Body of pancreas (tissue), 4 donors: ENCODE results near the gene ZNF219. TPM values are rescaled to one million over a fixed set of nuclear protein-coding genes. Genes with fewer than 3 reads are reported as not detected.

Experiments
- ATAC-seq: fragments of 150-250 bp; one replicate; pipeline ENCODE4 v1.9.1; 2016
- DNase-seq, 4 donors: peaks; one replicate each; pipeline ENCODE4 v3.0.0-alpha.2; 2019
- H3K27ac ChIP-seq, 4 donors: fragments of 200-600 bp; sonication (generic); 1 replicate in 3 of 4; 2 replicates in 1 of 4; pipeline versions ENCODE4 v1.5.1 to v1.6.1; 2016 to 2019; ENCODE audit warnings: mild to moderate bottlenecking in 1 of 4, mixed read lengths in 1 of 4, moderate library complexity in 1 of 4
- H3K27me3 ChIP-seq, 2 donors: fragments of 200-600 bp; sonication (generic); one replicate each; pipeline ENCODE4 v1.6.0; 2016; ENCODE audit warnings: mild to moderate bottlenecking in 1 of 2
- H3K36me3 ChIP-seq, 2 donors: fragments of 200-600 bp; sonication (generic); replicated peaks in 1 of 2; 2 replicates each; pipeline ENCODE4 v1.5.1; 2016; ENCODE audit warnings: low read depth in 2 of 2; ENCODE audit not compliant: insufficient read depth in 1 of 2
- H3K4me1 ChIP-seq: fragments of 200-600 bp; sonication (generic); one replicate; pipeline ENCODE4 v1.6.0; 2016
- H3K4me3 ChIP-seq, 2 donors: fragments of 200-600 bp; sonication (generic); 1 replicate in 1 of 2; 2 replicates in 1 of 2; pipeline ENCODE4 v1.5.1; 2016 to 2019
- H3K9me3 ChIP-seq, 3 donors: fragments of 200-600 bp; sonication (generic); 1 replicate in 2 of 3; 2 replicates in 1 of 3; pipeline ENCODE4 v1.5.1; 2016
- POLR2A ChIP-seq, 3 donors: fragments of 450-650 bp; IDR thresholded peaks; one replicate each; pipeline ENCODE4 v1.6.1; 2016; ENCODE audit warnings: antibody characterized with exemption in 3 of 3, mild to moderate bottlenecking in 2 of 3
- WGBS, 2 donors: methylation state at CpG; one replicate each; pipeline ENCODE4 v1.1.5; 2017; 5-methylcytosine and 5-hydroxymethylcytosine counted together
- intact Hi-C: fragments of 100-400 bp; cut with DNase I; formaldehyde crosslinking; loops from one replicate; pipeline ENCODE4 v1.15.1; 2023
- total RNA-seq, 2 donors: library from RNA; depleted of rRNA; stranded (reverse); fragments of >200 nt; gene quantifications; one replicate each; pipeline ENCODE4 v1.1.0, GENCODE V29; 2016
- TF ChIP-seq, protein P1 (sequence below), 7 experiments: fragments of 450-650 bp in 4 of 7; fragments of 200-600 bp in 3 of 7; sonication (generic) in 3 of 7; IDR thresholded peaks; one replicate each; pipeline ENCODE4 v1.5.1; 2016 to 2019; ENCODE audit warnings: antibody characterized with exemption in 7 of 7

Gene ZNF219
- total RNA-seq, 2 donors from 2014 or later = 28.3 to 39.2 TPM

- H3K4me1 ChIP-seq = no peaks in the 10 kb centered on the region
- H3K9me3 ChIP-seq = no peaks in the 10 kb centered on the region
- H3K4me3 ChIP-seq = no peak overlapping the region
- TF ChIP-seq POLR2A (IDR thresholded peaks at IDR 0.05) = no peak
- TF ChIP-seq, protein P1, sequence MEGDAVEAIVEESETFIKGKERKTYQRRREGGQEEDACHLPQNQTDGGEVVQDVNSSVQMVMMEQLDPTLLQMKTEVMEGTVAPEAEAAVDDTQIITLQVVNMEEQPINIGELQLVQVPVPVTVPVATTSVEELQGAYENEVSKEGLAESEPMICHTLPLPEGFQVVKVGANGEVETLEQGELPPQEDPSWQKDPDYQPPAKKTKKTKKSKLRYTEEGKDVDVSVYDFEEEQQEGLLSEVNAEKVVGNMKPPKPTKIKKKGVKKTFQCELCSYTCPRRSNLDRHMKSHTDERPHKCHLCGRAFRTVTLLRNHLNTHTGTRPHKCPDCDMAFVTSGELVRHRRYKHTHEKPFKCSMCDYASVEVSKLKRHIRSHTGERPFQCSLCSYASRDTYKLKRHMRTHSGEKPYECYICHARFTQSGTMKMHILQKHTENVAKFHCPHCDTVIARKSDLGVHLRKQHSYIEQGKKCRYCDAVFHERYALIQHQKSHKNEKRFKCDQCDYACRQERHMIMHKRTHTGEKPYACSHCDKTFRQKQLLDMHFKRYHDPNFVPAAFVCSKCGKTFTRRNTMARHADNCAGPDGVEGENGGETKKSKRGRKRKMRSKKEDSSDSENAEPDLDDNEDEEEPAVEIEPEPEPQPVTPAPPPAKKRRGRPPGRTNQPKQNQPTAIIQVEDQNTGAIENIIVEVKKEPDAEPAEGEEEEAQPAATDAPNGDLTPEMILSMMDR (IDR thresholded peaks at IDR 0.05) = no peak
- intact Hi-C loops = no loop called here
- no peaks in the 10 kb centered on the region for H3K27me3 ChIP-seq
- DNase-seq (no peak), ATAC-seq (no peak)
- no peaks in the 10 kb centered on the region for H3K36me3 ChIP-seq
- 75 to 77% methylated on average over 4 of the region's 4 CpGs for WGBS, 2 donors
- H3K27ac ChIP-seq = no peak overlapping the region
These were observed 13.8 kb upstream of the ZNF219 start for GRCh38 chr14:21112255-21112654.

GRCh38 chr14:21109377-21110138 lies 11.1 kb upstream of the ZNF219 start:
- intact Hi-C loops = no loop called here
- 72 to 78% methylated on average over 6 of the region's 6 CpGs for WGBS, 2 donors
- Histone ChIP-seq H3K4me3 (no peak overlapping the region), H3K27me3 (no peaks in the 10 kb centered on the region), H3K9me3 (no peaks in the 10 kb centered on the region), H3K4me1 (peaks cover 25% of the 10 kb centered on the region), H3K27ac (no peak overlapping the region), H3K36me3 (no peaks in the 10 kb centered on the region)
- TF ChIP-seq, protein P1 (IDR thresholded peaks at IDR 0.05) = no peak
- no peak for TF ChIP-seq POLR2A (IDR thresholded peaks at IDR 0.05)
- no peak for ATAC-seq
- DNase-seq = no peak

DNA sequence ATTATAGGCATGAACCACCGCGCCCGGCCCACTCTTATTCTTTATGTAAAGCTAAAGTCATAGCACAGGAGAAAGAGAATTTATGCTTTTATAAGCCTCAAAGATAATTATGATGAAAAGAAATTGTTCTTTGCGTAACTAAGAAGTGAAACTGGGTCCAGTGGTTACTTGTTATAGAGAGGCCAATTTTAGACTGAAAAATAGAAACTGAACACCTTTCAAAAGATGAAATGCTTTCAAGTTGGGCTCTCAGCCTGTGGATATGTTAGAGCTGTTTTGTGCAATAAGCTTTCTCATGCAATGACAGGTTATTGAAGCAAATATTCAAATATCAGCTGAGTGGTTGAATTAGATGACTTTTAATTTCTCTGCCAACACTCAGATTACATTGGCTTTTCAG lies 10.3 kb upstream of the ZNF219 start:
- no peaks in the 10 kb centered on the region for H3K9me3 ChIP-seq
- peaks cover 28% of the 10 kb centered on the region for H3K4me1 ChIP-seq
- no peak overlapping the region for H3K4me3 ChIP-seq
- no peaks in the 10 kb centered on the region for H3K27me3 ChIP-seq
- DNase-seq (no peak), ATAC-seq (no peak)
- intact Hi-C loops = no loop called here
- H3K36me3 ChIP-seq = no peaks in the 10 kb centered on the region
- no peak for TF ChIP-seq POLR2A (IDR thresholded peaks at IDR 0.05)
- TF ChIP-seq, protein P1 (IDR thresholded peaks at IDR 0.05) = no peak
- WGBS, 2 donors = 94 to 96% methylated on average over 4 of the region's 4 CpGs
- H3K27ac ChIP-seq = no peak overlapping the region

GRCh38 chr14:21107283-21107800 lies 8.9 kb upstream of the ZNF219 start:
- WGBS, 2 donors = 32 to 49% methylated on average over 3 to 5 of the region's 5 CpGs
- Histone ChIP-seq H3K4me3 (no peak overlapping the region), H3K36me3 (no peaks in the 10 kb centered on the region), H3K9me3 (no peaks in the 10 kb centered on the region), H3K27ac (peak overlapping the region in 3 of 4 donors; percentile 54 to 100 (median 94)), H3K4me1 (peaks cover 37% of the 10 kb centered on the region), H3K27me3 (no peaks in the 10 kb centered on the region)
- DNase-seq (peak in 2 of 4 donors; percentile 41 to 61), ATAC-seq (no peak)
- TF ChIP-seq, protein P1 (IDR thresholded peaks at IDR 0.05) = no peak
- TF ChIP-seq POLR2A (IDR thresholded peaks at IDR 0.05) = no peak
- intact Hi-C loops = no loop called here
